MM.1S (cell line): Measurements from ENCODE around the gene COPZ1.

Experiments used
- CTCF ChIP-seq: fragments of 300-600 bp; sonication (generic); IDR thresholded peaks from 2 replicates; pipeline ENCODE4 v1.5.1; 2016; ENCODE audit warnings: antibody characterized with exemption, low read length, mixed read lengths
- EZH2phosphoT487 ChIP-seq: fragments of 300-600 bp; sonication (generic); IDR thresholded peaks from 2 replicates; pipeline ENCODE4 v1.6.1; 2018; ENCODE audit warnings: antibody characterized with exemption, low read length

GRCh38 chr12:54389607-54390175, 64.8 kb downstream of the COPZ1 start:
- TF ChIP-seq CTCF (no peak), EZH2phosphoT487 (no peak)
